Ovary (tissue), 3 donors: ENCODE measurements around the gene SRSF10.

Experiments
- CTCF ChIP-seq, 3 donors: fragments of 450-650 bp in 2 of 3; fragments of 200-600 bp in 1 of 3; IDR thresholded peaks; one replicate each; pipeline versions ENCODE4 v1.5.1 to v1.8.0; 2016 to 2022; ENCODE audit warnings: antibody characterized with exemption in 3 of 3, mild to moderate bottlenecking in 1 of 3
- EP300 ChIP-seq: sonication (generic); formaldehyde crosslinking; IDR thresholded peaks from one replicate; pipeline ENCODE4 v1.6.1; 2017; ENCODE audit warnings: antibody characterized with exemption
- POLR2A ChIP-seq: fragments of 450-650 bp; IDR thresholded peaks from one replicate; pipeline ENCODE4 v1.6.1; 2017; ENCODE audit warnings: antibody characterized with exemption, mild to moderate bottlenecking, moderate library complexity
- donor health status: DM: no; HTN: no; CAD: no.

GRCh38 chr1:23996700-23997229, 16.6 kb upstream of the SRSF10 start:
- TF ChIP-seq CTCF (IDR thresholded peaks at IDR 0.05) (no peak), POLR2A (no peak), EP300 (no peak)
